ENCODE results near the gene ULBP3.
"Not testable (repeated sequence)": the region's sequence is repeated elsewhere in the genome, so short reads cannot be mapped to it uniquely, and the experiment has no call there.

The ULBP3 gene

GRCh38 chr6:150014623-150015280 lies 54.2 kb downstream of the ULBP3 start:
- not testable (repeated sequence) for FAIRE-seq

- not testable (repeated sequence) for FAIRE-seq
Measured at GRCh38 chr6:150013785-150014622, 54.9 kb downstream of the ULBP3 start.

- not testable (repeated sequence) for FAIRE-seq
Measured at GRCh38 chr6:150012846-150013784, 55.8 kb downstream of the ULBP3 start.
